Skin epidermis (tissue), 12 donors: Measurements from ENCODE around the gene BMP8B.

Experiments
- H3K27ac ChIP-seq, 21 experiments: fragments of 200-600 bp; sonication (generic) in 11 of 21; one replicate each; pipeline ENCODE4 v1.5.0; 2020; ENCODE audit warnings: mild to moderate bottlenecking in 3 of 21, inconsistent platforms in 2 of 21, moderate library complexity in 2 of 21
- H3K4me3 ChIP-seq, 7 experiments: fragments of 200-600 bp; sonication (generic) in 2 of 7; one replicate each; pipeline ENCODE4 v1.5.0; 2020; ENCODE audit warnings: inconsistent platforms in 2 of 7, mild to moderate bottlenecking in 2 of 7, moderate library complexity in 1 of 7

The BMP8B gene

GRCh38 chr1:39733161-39733560 is 55.5 kb downstream of the BMP8B start:
- Histone ChIP-seq H3K27ac (no peak overlapping the region), H3K4me3 (no peak overlapping the region)

- H3K27ac ChIP-seq, result no peak overlapping the region
- no peak overlapping the region for H3K4me3 ChIP-seq
Observed at GRCh38 chr1:39732730-39733129, 55.9 kb downstream of the BMP8B start.

GRCh38 chr1:39729842-39730241 is 58.8 kb downstream of the BMP8B start:
- no peak overlapping the region for H3K4me3 ChIP-seq
- H3K27ac ChIP-seq, result no peak overlapping the region

- Histone ChIP-seq H3K4me3 (no peak overlapping the region), H3K27ac (no peak overlapping the region)
Observed at GRCh38 chr1:39729030-39729429, 59.6 kb downstream of the BMP8B start.

- Histone ChIP-seq H3K4me3 (no peak overlapping the region), H3K27ac (no peak overlapping the region)
Observed at GRCh38 chr1:39727932-39728317, 60.7 kb downstream of the BMP8B start.

GRCh38 chr1:39727221-39727931 is 61.3 kb downstream of the BMP8B start:
- no peak overlapping the region for H3K4me3 ChIP-seq
- no peak overlapping the region for H3K27ac ChIP-seq

GRCh38 chr1:39726600-39726999 is 62.1 kb downstream of the BMP8B start:
- no peak overlapping the region for H3K4me3 ChIP-seq
- H3K27ac ChIP-seq, result no peak overlapping the region

GRCh38 chr1:39722495-39722894 is 66.2 kb downstream of the BMP8B start:
- H3K27ac ChIP-seq, result no peak overlapping the region
- no peak overlapping the region for H3K4me3 ChIP-seq

GRCh38 chr1:39721664-39722063 is 67.0 kb downstream of the BMP8B start:
- Histone ChIP-seq H3K4me3 (no peak overlapping the region), H3K27ac (no peak overlapping the region)

GRCh38 chr1:39720094-39720999 is 68.3 kb downstream of the BMP8B start:
- Histone ChIP-seq H3K4me3 (no peak overlapping the region), H3K27ac (no peak overlapping the region)

GRCh38 chr1:39717809-39718208 is 70.9 kb downstream of the BMP8B start:
- no peak overlapping the region for H3K4me3 ChIP-seq

GRCh38 chr1:39713557-39713956 is 75.1 kb downstream of the BMP8B start:
- no peak overlapping the region for H3K27ac ChIP-seq
- H3K4me3 ChIP-seq, result no peak overlapping the region

More at GRCh38 chr1:39717809-39718208, 70.9 kb downstream of the BMP8B start:
- no peak overlapping the region for H3K27ac ChIP-seq

- H3K4me3 ChIP-seq, result no peak overlapping the region
- no peak overlapping the region for H3K27ac ChIP-seq
Observed at GRCh38 chr1:39711966-39712340, 76.7 kb downstream of the BMP8B start.

- Histone ChIP-seq H3K4me3 (no peak overlapping the region), H3K27ac (no peak overlapping the region)
Observed at GRCh38 chr1:39711104-39711965, 77.3 kb downstream of the BMP8B start.

- H3K27ac ChIP-seq, result no peak overlapping the region
- H3K4me3 ChIP-seq, result no peak overlapping the region
Observed at GRCh38 chr1:39707506-39707905, 81.2 kb downstream of the BMP8B start.
